Thyroid gland (tissue), 4 donors: Measurements from ENCODE around the gene CD27. TPM values are rescaled to one million over a fixed set of nuclear protein-coding genes. Genes with fewer than 3 reads are reported as not detected.

Experiments
- DNase-seq, 2 donors: peaks; one replicate each; pipeline ENCODE4 v3.0.0-alpha.2; 2019
- H3K27ac ChIP-seq, 3 donors: fragments of 200-600 bp; sonication (generic); 1 replicate in 2 of 3; 2 replicates in 1 of 3; pipeline ENCODE4 v1.5.1; 2016 to 2019; ENCODE audit warnings: mild to moderate bottlenecking in 1 of 3, moderate library complexity in 1 of 3
- H3K27me3 ChIP-seq: fragments of 200-600 bp; sonication (generic); one replicate; pipeline ENCODE4 v1.5.1; 2019
- H3K36me3 ChIP-seq, 2 donors: fragments of 200-600 bp; sonication (generic); one replicate each; pipeline ENCODE4 v1.5.1; 2016 to 2019
- H3K4me1 ChIP-seq, 2 donors: fragments of 200-600 bp; sonication (generic); one replicate each; pipeline ENCODE4 v1.5.1; 2017 to 2019
- H3K4me3 ChIP-seq, 3 donors: fragments of 200-600 bp; sonication (generic); replicated peaks in 1 of 3; 1 replicate in 2 of 3; 2 replicates in 1 of 3; pipeline ENCODE4 v1.5.1; 2016; ENCODE audit warnings: mild to moderate bottlenecking in 1 of 3
- H3K9me3 ChIP-seq: fragments of 200-600 bp; sonication (generic); one replicate; pipeline ENCODE4 v1.5.1; 2017
- POLR2A ChIP-seq, 2 donors: fragments of 450-650 bp; IDR thresholded peaks; one replicate each; pipeline ENCODE4 v1.6.1; 2017; ENCODE audit warnings: antibody characterized with exemption in 2 of 2, mild to moderate bottlenecking in 2 of 2, moderate library complexity in 1 of 2
- WGBS, 2 donors: methylation state at CpG; one replicate each; pipeline ENCODE4 v1.1.5; 2017; 5-methylcytosine and 5-hydroxymethylcytosine counted together
- intact Hi-C: fragments of 100-400 bp; cut with DNase I; formaldehyde crosslinking; loops from one replicate; pipeline ENCODE4 v1.15.1; 2023
- total RNA-seq, 4 donors: library from RNA; depleted of rRNA; stranded (reverse); fragments of >200 nt; gene quantifications; one replicate each; pipeline ENCODE4 v1.2.3, GENCODE V29; 2016
- TF ChIP-seq, protein P1 (sequence below), 6 experiments: fragments of 200-600 bp in 3 of 6; fragments of 450-650 bp in 3 of 6; sonication (generic) in 3 of 6; IDR thresholded peaks; one replicate each; pipeline ENCODE4 v1.5.1; 2016 to 2019; ENCODE audit warnings: antibody characterized with exemption in 6 of 6, mild to moderate bottlenecking in 2 of 6, inconsistent platforms in 1 of 6, moderate library complexity in 1 of 6

Gene CD27
- total RNA-seq, 4 donors from 2014 or later = 2.7 to 10.8 (median 6.4) TPM

GRCh38 chr12:6500466-6500865 is 55.7 kb downstream of the CD27 start:
- Histone ChIP-seq H3K27me3 (no peaks in the 10 kb centered on the region), H3K27ac (no peak overlapping the region), H3K4me3 (no peak overlapping the region), H3K9me3 (no peaks in the 10 kb centered on the region), H3K4me1 (no peaks in the 10 kb centered on the region), H3K36me3 (peaks cover 0 to 6% of the 10 kb centered on the region in 2 donors)
- intact Hi-C loops = no loop called here
- WGBS, 2 donors = 93 to 96% methylated on average over 2 of the region's 2 CpGs
- TF ChIP-seq, protein P1, sequence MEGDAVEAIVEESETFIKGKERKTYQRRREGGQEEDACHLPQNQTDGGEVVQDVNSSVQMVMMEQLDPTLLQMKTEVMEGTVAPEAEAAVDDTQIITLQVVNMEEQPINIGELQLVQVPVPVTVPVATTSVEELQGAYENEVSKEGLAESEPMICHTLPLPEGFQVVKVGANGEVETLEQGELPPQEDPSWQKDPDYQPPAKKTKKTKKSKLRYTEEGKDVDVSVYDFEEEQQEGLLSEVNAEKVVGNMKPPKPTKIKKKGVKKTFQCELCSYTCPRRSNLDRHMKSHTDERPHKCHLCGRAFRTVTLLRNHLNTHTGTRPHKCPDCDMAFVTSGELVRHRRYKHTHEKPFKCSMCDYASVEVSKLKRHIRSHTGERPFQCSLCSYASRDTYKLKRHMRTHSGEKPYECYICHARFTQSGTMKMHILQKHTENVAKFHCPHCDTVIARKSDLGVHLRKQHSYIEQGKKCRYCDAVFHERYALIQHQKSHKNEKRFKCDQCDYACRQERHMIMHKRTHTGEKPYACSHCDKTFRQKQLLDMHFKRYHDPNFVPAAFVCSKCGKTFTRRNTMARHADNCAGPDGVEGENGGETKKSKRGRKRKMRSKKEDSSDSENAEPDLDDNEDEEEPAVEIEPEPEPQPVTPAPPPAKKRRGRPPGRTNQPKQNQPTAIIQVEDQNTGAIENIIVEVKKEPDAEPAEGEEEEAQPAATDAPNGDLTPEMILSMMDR (IDR thresholded peaks at IDR 0.05) = no peak
- no peak for TF ChIP-seq POLR2A (IDR thresholded peaks at IDR 0.05)
- DNase-seq = no peak

Other genes with a start within 250 kb of the CD27 start
- gene CD9, start 244.6 kb upstream of the CD27 start, total RNA-seq = 100 to 1,000 TPM; 367 to 494 (median 375) TPM
- gene PLEKHG6, start 134.3 kb upstream of the CD27 start, total RNA-seq = 100 to 1,000 TPM in 1 of 4 donors, 10 to 100 TPM in 1, 1 to 10 TPM in 2; 4.0 to 325 (median 14.1) TPM
- 100 to 1,000 TPM; 131 to 185 (median 150) TPM for gene TNFRSF1A, start 102.9 kb upstream of the CD27 start, total RNA-seq
- 100 to 1,000 TPM; 229 to 449 (median 336) TPM for gene SCNN1A, start 69.4 kb upstream of the CD27 start, total RNA-seq
- gene LTBR, start 60.8 kb upstream of the CD27 start, total RNA-seq = 100 to 1,000 TPM; 152 to 215 (median 178) TPM
- gene TAPBPL, start 7.1 kb downstream of the CD27 start, total RNA-seq = 10 to 100 TPM; 29.3 to 70.1 (median 59.4) TPM
- 10 to 100 TPM in 3 of 4 donors, 1 to 10 TPM in 1; 7.5 to 25.9 (median 12.8) TPM for gene VAMP1, start 25.7 kb downstream of the CD27 start, total RNA-seq
- gene MRPL51, start 48.3 kb downstream of the CD27 start, total RNA-seq = 10 to 100 TPM; 16.7 to 84.6 (median 46.9) TPM
- 10 to 100 TPM; 22.4 to 31.8 (median 28.6) TPM for gene NCAPD2, start 49.1 kb downstream of the CD27 start, total RNA-seq
- 1,000 to 10,000 TPM; 1,191 to 3,596 (median 1,852) TPM for gene GAPDH, start 89.6 kb downstream of the CD27 start, total RNA-seq
- 10 to 100 TPM in 1 of 4 donors, 1 to 10 TPM in 3; 5.0 to 10.2 (median 7.5) TPM for gene IFFO1, start 111.1 kb downstream of the CD27 start, total RNA-seq
- gene NOP2, start 123.3 kb downstream of the CD27 start, total RNA-seq = 10 to 100 TPM; 23.0 to 50.8 (median 35.6) TPM
- gene CHD4, start 162.4 kb downstream of the CD27 start, total RNA-seq = 100 to 1,000 TPM; 152 to 337 (median 263) TPM
- gene LPAR5, start 191.0 kb downstream of the CD27 start, total RNA-seq = 1 to 10 TPM in 3 of 4 donors, under 1 TPM in 1; 0.78 to 8.1 (median 3.5) TPM
- gene ACRBP, start 202.5 kb downstream of the CD27 start, total RNA-seq = 10 to 100 TPM in 2 of 4 donors, 1 to 10 TPM in 2; 8.9 to 11.4 (median 10.4) TPM
- gene ING4, start 218.2 kb downstream of the CD27 start, total RNA-seq = 10 to 100 TPM; 52.7 to 85.1 (median 67.2) TPM
- 10 to 100 TPM; 41.9 to 72.8 (median 53.1) TPM for gene ZNF384, start 244.4 kb downstream of the CD27 start, total RNA-seq